ENCODE measurements around the gene CHST15.

The CHST15 gene

GRCh38 chr10:124087672-124088634 is 5.4 kb downstream of the CHST15 start:
- Histone ChIP-seq H3K36me3 (replicated peaks) (no peaks in the 10 kb centered on the region), H3K9me3 (no peaks in the 10 kb centered on the region), H3K4me1 (no peaks in the 10 kb centered on the region), H3K4me3 (no peak overlapping the region), H3K27me3 (ENCODE audit: low read depth) (peaks cover 11% of the 10 kb centered on the region)
- DNase-seq (ENCODE audit: low spot score in 2 of 2), result no peak
- in situ Hi-C loops (cut with MboI; ENCODE audit: low sequenced_read_pairs), result no loop called here

- in situ Hi-C loops (cut with MboI; ENCODE audit: low sequenced_read_pairs), result no loop called here
- Histone ChIP-seq H3K36me3 (replicated peaks) (no peaks in the 10 kb centered on the region), H3K4me3 (no peak overlapping the region), H3K9me3 (no peaks in the 10 kb centered on the region), H3K4me1 (no peaks in the 10 kb centered on the region), H3K27me3 (ENCODE audit: low read depth) (peaks cover 11% of the 10 kb centered on the region)
- DNase-seq (ENCODE audit: low spot score in 2 of 2), result no peak
Observed at GRCh38 chr10:124086787-124087671, 6.4 kb downstream of the CHST15 start.

DNA sequence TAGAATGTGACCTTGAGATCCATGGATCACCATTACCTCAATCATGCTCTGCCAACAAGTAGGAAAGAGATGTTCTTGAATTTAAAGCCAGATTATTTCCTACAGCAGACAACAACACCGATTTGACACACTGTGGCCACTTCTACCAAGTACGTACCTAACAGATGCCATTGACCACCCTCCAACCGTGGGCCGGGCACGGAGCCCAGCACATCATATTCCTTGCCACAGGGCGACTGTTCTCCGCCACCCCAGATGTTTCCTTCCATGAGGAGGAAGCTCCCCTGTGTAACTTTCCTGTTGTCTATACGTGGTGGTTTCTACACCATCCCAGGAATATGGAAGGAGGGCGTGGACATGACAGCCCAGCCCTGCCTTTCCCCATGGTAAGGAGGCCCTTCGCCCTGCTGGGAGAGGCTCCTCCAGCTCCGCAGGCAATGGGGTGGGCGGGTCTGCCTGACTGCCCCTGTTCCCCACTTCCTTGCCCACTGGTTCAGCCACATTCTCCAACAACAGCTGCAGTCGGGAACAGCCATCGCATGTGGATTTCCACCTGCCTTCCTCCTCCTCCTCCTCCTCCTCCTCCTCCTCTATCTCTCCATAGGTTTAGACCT is 7.2 kb downstream of the CHST15 start:
- H3K9me3 ChIP-seq, result no peaks in the 10 kb centered on the region
- H3K4me1 ChIP-seq, result no peaks in the 10 kb centered on the region
- no peaks in the 10 kb centered on the region for H3K36me3 ChIP-seq (replicated peaks)
- in situ Hi-C loops (cut with MboI; ENCODE audit: low sequenced_read_pairs), result no loop called here
- H3K4me3 ChIP-seq, result no peak overlapping the region
- DNase-seq (ENCODE audit: low spot score in 2 of 2), result no peak
- peaks cover 6% of the 10 kb centered on the region; the same call in 1 of the 2 replicates for H3K27me3 ChIP-seq (ENCODE audit: low read depth)

DNA sequence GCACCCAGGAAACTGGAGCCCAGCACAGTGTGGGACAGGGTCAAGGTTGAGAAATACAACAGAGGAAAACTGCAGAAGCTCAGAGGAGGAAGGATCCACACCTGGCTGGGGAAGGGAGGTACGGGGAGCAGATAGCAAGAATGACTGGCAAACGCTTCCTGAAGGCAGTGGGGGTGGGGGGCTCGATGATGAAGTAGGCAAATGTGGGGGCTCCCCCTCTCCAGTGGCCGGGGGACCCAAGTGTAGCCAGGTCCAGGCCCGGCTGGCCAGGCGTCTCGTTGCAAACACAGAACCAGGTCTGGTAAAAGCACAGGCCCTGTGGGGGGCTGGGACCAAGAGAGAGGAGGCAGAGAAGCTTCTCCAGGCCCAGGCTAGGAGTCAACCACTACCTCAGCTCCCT is 7.7 kb downstream of the CHST15 start:
- Histone ChIP-seq H3K36me3 (replicated peaks) (no peaks in the 10 kb centered on the region), H3K9me3 (no peaks in the 10 kb centered on the region), H3K4me3 (no peak overlapping the region), H3K4me1 (no peaks in the 10 kb centered on the region), H3K27me3 (ENCODE audit: low read depth) (peaks cover 5% of the 10 kb centered on the region; the same call in 1 of the 2 replicates)
- no peak for DNase-seq (ENCODE audit: low spot score in 2 of 2)
- in situ Hi-C loops (cut with MboI; ENCODE audit: low sequenced_read_pairs), result no loop called here

- H3K4me1 ChIP-seq, result no peaks in the 10 kb centered on the region
- no peak for DNase-seq (ENCODE audit: low spot score in 2 of 2)
- H3K36me3 ChIP-seq (replicated peaks), result no peaks in the 10 kb centered on the region
- H3K4me3 ChIP-seq, result no peak overlapping the region
- H3K9me3 ChIP-seq, result no peaks in the 10 kb centered on the region
- in situ Hi-C loops (cut with MboI; ENCODE audit: low sequenced_read_pairs), result no loop called here
- no peaks in the 10 kb centered on the region for H3K27me3 ChIP-seq (ENCODE audit: low read depth)
Observed at GRCh38 chr10:124084708-124085107, 8.7 kb downstream of the CHST15 start.

- Histone ChIP-seq H3K9me3 (no peaks in the 10 kb centered on the region), H3K36me3 (replicated peaks) (no peaks in the 10 kb centered on the region), H3K4me3 (no peak overlapping the region), H3K27me3 (ENCODE audit: low read depth) (no peaks in the 10 kb centered on the region), H3K4me1 (no peaks in the 10 kb centered on the region)
- in situ Hi-C loops (cut with MboI; ENCODE audit: low sequenced_read_pairs), result no loop called here
- DNase-seq (ENCODE audit: low spot score in 2 of 2), result no peak
Observed at GRCh38 chr10:124083740-124084397, 9.5 kb downstream of the CHST15 start.

DNA sequence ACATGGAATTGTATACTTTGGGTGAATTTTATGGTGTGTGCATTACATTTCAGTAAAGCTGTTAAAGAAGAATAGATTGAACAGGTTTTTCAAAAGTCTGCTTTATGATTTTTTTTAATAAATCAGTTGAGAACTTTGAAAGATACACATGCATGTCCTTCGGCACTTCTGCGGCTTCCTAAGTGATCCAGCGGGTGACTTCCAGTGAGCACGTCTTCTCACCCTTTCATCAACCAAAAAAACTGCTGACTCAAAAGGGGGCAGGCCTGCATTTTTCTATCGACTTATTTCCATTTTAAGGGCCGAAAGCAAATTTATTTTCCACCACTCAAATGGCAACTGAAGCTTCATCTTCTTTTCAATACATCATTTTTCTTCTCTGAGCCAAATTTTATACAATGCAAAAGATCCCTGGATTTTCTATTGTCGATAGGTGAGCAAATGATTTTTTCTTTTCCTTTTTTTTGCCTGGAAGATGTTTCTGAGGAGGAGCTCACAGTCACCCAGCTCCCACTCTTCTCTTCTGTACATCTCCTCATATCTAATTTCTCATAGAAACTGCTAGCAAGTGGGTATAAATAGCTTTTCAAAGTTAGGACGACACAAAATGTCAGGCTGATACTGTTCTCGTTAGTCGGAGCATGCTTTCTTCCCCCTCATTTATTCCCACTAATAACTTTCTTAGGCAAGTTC is 10.2 kb downstream of the CHST15 start:
- no peaks in the 10 kb centered on the region for H3K36me3 ChIP-seq (replicated peaks)
- no peaks in the 10 kb centered on the region for H3K27me3 ChIP-seq (ENCODE audit: low read depth)
- no peak overlapping the region for H3K4me3 ChIP-seq
- DNase-seq (ENCODE audit: low spot score in 2 of 2), result no peak
- in situ Hi-C loops (cut with MboI; ENCODE audit: low sequenced_read_pairs), result no loop called here
- no peaks in the 10 kb centered on the region for H3K9me3 ChIP-seq
- H3K4me1 ChIP-seq, result no peaks in the 10 kb centered on the region

DNA sequence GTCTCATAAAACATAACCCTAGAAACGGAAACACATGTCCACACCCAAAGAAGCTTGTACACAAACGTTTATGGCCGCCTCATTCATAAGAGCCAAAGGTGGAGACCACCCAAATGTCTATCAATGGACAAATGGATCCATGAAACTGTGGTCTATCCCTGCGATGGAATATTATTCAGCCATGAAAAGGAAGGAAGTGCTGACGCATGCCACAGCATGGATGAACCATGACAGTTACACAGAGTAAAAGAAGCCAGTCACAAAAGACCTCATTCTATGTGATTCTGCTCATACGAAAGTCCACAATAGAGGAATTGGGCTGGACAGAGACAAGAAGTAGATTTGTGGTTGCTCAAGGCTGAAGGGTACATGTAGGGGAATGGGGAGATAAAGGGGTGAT is 10.8 kb downstream of the CHST15 start:
- Histone ChIP-seq H3K27me3 (ENCODE audit: low read depth) (no peaks in the 10 kb centered on the region), H3K9me3 (no peaks in the 10 kb centered on the region), H3K4me1 (no peaks in the 10 kb centered on the region), H3K36me3 (replicated peaks) (no peaks in the 10 kb centered on the region), H3K4me3 (no peak overlapping the region)
- DNase-seq (ENCODE audit: low spot score in 2 of 2), result no peak
- in situ Hi-C loops (cut with MboI; ENCODE audit: low sequenced_read_pairs), result no loop called here

GRCh38 chr10:124081547-124082140 is 11.8 kb downstream of the CHST15 start:
- no peak for DNase-seq (ENCODE audit: low spot score in 2 of 2)
- no peaks in the 10 kb centered on the region for H3K27me3 ChIP-seq (ENCODE audit: low read depth)
- in situ Hi-C loops (cut with MboI; ENCODE audit: low sequenced_read_pairs), result no loop called here
- no peaks in the 10 kb centered on the region for H3K4me1 ChIP-seq
- no peaks in the 10 kb centered on the region for H3K36me3 ChIP-seq (replicated peaks)
- no peak overlapping the region for H3K4me3 ChIP-seq
- H3K9me3 ChIP-seq, result no peaks in the 10 kb centered on the region

DNA sequence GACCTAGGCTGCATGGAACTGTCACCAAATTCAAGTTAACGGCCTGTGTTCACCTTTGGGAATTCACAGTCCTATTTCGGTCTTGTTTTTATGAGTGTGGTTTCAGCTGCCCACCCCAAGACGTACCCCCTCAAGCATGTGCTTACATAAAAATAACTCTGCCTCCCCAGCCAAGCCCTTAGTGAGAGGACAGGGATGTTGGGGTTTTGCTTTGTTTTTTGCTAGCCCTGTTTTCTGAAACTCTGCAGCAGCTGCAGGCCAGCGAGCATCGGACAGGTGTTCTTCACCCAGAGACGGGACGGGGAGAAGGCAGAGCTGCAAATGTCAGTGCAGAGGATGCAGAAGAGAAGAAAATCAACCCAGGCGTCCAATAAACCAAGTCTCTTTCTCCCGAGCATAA is 13.5 kb downstream of the CHST15 start:
- no peak overlapping the region for H3K4me3 ChIP-seq
- no peaks in the 10 kb centered on the region for H3K9me3 ChIP-seq
- H3K4me1 ChIP-seq, result no peaks in the 10 kb centered on the region
- no peaks in the 10 kb centered on the region for H3K27me3 ChIP-seq (ENCODE audit: low read depth)
- DNase-seq (ENCODE audit: low spot score in 2 of 2), result no peak
- in situ Hi-C loops (cut with MboI; ENCODE audit: low sequenced_read_pairs), result no loop called here
- no peaks in the 10 kb centered on the region for H3K36me3 ChIP-seq (replicated peaks)

- H3K4me3 ChIP-seq, result no peak overlapping the region
- DNase-seq (ENCODE audit: low spot score in 2 of 2), result no peak
- H3K9me3 ChIP-seq, result no peaks in the 10 kb centered on the region
- no peaks in the 10 kb centered on the region for H3K4me1 ChIP-seq
- in situ Hi-C loops (cut with MboI; ENCODE audit: low sequenced_read_pairs), result no loop called here
- H3K27me3 ChIP-seq (ENCODE audit: low read depth), result no peaks in the 10 kb centered on the region
- H3K36me3 ChIP-seq (replicated peaks), result no peaks in the 10 kb centered on the region
Observed at GRCh38 chr10:124078714-124079113, 14.7 kb downstream of the CHST15 start.

DNA sequence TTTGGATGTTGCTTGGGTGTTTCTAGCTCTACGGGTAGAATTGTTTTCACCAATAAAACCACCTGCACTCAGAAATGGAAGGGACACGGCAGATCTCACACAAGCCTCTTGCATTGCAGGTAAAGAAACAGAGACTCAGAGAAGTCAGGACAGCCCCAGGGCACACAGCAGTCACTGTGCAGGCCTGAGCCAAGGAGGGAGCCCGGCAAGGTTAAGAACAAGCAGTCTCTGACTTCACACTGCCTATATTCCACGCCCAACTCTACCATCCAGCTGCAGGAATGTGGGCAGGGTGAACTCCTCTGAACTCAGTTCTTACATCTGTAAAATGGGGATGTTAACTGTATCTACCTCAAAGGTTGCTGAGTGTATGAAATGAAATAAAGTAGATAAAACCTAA is 15.4 kb downstream of the CHST15 start:
- no peaks in the 10 kb centered on the region for H3K36me3 ChIP-seq (replicated peaks)
- DNase-seq (ENCODE audit: low spot score in 2 of 2), result no peak
- no peaks in the 10 kb centered on the region for H3K4me1 ChIP-seq
- H3K4me3 ChIP-seq, result no peak overlapping the region
- in situ Hi-C loops (cut with MboI; ENCODE audit: low sequenced_read_pairs), result no loop called here
- no peaks in the 10 kb centered on the region for H3K27me3 ChIP-seq (ENCODE audit: low read depth)
- no peaks in the 10 kb centered on the region for H3K9me3 ChIP-seq
